Measurements from ENCODE around the gene ENDOV.

DNA sequence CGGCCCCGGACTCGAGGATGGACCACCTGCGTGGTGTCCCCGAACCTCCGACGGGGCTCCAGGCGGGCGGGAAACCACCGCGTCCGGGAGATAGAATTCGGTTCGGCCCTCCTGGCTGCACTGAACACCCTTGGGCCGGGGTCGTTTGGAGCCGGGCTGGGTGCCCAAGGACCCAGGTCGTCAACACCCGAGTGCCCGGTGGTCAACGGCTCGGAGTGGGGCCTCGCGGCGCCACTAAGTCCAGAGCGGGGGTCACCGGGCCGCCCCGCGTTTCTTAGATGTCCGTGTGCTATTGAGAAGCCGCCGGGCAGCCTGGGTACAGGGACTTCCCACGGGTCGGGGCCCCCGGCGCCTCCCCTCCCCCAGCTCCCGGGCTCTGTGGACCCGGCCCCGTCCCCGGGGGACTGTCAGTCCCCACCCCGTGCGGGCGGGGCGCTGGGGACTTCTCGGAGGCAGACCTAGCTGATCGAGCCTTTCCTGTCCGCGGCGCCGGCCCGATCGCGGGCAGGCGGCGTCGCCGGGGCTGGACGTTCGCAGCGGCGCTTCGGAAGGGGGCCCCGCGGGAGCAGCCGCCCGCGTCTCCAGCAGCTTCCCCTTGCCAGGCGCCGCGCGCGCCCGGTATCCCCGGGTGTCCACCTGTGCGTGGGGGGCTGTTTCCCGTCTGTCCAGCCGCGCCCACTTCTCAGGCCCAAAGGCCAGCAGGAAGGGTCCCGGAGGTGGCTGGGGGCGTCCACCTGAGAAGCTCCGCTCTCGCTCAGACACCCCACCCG is 62.1 kb downstream of the ENDOV start:
- no peak for TF ChIP-seq FOXP1 (IDR thresholded peaks at IDR 0.05)
- TF ChIP-seq FOXP1 (CRISPR knock-in tag; IDR thresholded peaks at IDR 0.05): no peak
- TF ChIP-seq ZNF83 (CRISPR knock-in tag; IDR thresholded peaks at IDR 0.05; ENCODE audit: borderline replicate concordance): no peak
